C1 segment of cervical spinal cord (tissue), 14 donors: Measurements from ENCODE around the gene MRI1.

Experiments
- DNase-seq, 14 donors: peaks; one replicate each; lab custom pipeline; 2025; lab: John Stamatoyannopoulos, UW

Gene MRI1

DNA sequence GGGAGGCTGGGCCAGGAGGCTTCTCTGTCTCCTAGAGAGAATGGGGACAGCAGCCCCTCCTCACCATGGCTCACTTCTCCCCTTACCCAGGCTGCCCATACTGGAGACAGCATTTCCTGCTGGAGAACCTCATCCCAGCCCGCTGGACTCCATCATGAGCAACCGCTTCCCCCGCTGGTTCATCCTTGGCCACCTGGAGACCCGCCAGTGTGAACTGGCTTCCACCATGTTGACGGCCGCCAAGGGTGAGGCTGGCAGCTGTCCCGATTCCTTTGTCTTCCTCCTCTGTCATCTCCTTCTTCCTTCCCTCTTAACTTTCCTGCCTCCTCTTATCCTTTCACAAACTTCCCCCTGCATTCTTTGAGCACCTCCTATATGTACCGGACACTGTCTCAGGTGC is 58.9 kb downstream of the MRI1 start:
- peak in 6 of 14 donors; percentile 15 to 55 (median 24) for DNase-seq
